HFFc6 (cell line): Measurements from ENCODE around the gene STYX. TPM values are rescaled to one million over a fixed set of nuclear protein-coding genes. Genes with fewer than 3 reads are reported as not detected.

Experiments used
- DNase-seq: peaks from one replicate; pipeline ENCODE4 v3.0.0-alpha.2; 2018
- H3K27ac Mint-ChIP-seq: 2 replicates; pipeline ENCODE4 v1.8.0; 2020; ENCODE audit warnings: mild to moderate bottlenecking, mixed read lengths
- H3K27me3 Mint-ChIP-seq: 2 replicates; pipeline ENCODE4 v1.8.0; 2021; ENCODE audit warnings: mild to moderate bottlenecking, moderate library complexity, mixed read lengths; ENCODE audit not compliant: insufficient read depth
- H3K36me3 Mint-ChIP-seq: 2 replicates; pipeline ENCODE4 v1.8.0; 2021; ENCODE audit warnings: low read depth, mixed read lengths
- H3K4me1 Mint-ChIP-seq: 2 replicates; pipeline ENCODE4 v1.8.0; 2020; ENCODE audit warnings: low read depth, mixed read lengths
- H3K4me3 Mint-ChIP-seq: 2 replicates; pipeline ENCODE4 v1.8.0; 2020; ENCODE audit warnings: mild to moderate bottlenecking, moderate library complexity, mixed read lengths
- H3K9me3 Mint-ChIP-seq: 2 replicates; pipeline ENCODE4 v1.8.0; 2020; ENCODE audit warnings: mild to moderate bottlenecking, mixed read lengths
- CTCF ChIP-seq: fragments of 200-600 bp; sonication (generic); IDR thresholded peaks from 2 replicates; pipeline ENCODE4 v1.5.0; 2021; ENCODE audit warnings: antibody characterized with exemption, mild to moderate bottlenecking
- total RNA-seq, 6 experiments: library from RNA; stranded (reverse); fragmentation: NEBNext Ultra II Directional; extraction: Animal tissue kit (Norgen Biotek cat#: 25700); gene quantifications; 2 replicates in 1 of 6; 3 replicates in 5 of 6; pipeline ENCODE4 v1.2.3, GENCODE V29; 2021

Gene STYX
- total RNA-seq, 6 experiments from 2014 or later = 19.3 to 24.7 (median 22.8) TPM

DNA sequence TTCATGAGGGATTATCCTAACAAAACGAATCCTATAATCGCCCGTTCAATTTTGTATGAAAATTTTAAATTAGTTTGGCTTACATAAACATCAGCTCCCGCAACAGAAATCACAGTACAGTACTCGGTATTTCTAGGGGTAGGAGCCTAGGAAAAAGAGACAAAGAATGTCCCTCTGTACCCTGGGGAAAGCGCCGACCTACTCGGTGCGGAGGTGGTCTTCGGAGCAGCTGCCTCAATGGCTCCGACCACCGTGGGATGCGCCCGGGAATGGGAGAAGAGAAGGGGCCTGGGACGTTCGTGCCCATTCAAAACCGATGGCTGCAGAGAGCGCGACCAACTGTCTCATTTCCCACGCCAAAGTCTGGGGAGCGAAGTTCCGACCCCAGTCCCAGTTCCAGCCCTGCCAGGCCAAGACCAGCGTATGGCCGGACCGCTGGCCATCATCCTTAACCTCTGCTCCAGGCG is 60.8 kb downstream of the STYX start:
- peak overlapping the region; percentile 93 for H3K4me3 Mint-ChIP-seq
- H3K36me3 Mint-ChIP-seq = peaks cover 21% of the 10 kb centered on the region
- peaks cover 53% of the 10 kb centered on the region for H3K4me1 Mint-ChIP-seq
- H3K9me3 Mint-ChIP-seq = peaks cover 13% of the 10 kb centered on the region
- peak; percentile 49 for DNase-seq
- peaks cover 1% of the 10 kb centered on the region for H3K27me3 Mint-ChIP-seq
- TF ChIP-seq CTCF = no peak
- peak overlapping the region; percentile 99 for H3K27ac Mint-ChIP-seq

DNA sequence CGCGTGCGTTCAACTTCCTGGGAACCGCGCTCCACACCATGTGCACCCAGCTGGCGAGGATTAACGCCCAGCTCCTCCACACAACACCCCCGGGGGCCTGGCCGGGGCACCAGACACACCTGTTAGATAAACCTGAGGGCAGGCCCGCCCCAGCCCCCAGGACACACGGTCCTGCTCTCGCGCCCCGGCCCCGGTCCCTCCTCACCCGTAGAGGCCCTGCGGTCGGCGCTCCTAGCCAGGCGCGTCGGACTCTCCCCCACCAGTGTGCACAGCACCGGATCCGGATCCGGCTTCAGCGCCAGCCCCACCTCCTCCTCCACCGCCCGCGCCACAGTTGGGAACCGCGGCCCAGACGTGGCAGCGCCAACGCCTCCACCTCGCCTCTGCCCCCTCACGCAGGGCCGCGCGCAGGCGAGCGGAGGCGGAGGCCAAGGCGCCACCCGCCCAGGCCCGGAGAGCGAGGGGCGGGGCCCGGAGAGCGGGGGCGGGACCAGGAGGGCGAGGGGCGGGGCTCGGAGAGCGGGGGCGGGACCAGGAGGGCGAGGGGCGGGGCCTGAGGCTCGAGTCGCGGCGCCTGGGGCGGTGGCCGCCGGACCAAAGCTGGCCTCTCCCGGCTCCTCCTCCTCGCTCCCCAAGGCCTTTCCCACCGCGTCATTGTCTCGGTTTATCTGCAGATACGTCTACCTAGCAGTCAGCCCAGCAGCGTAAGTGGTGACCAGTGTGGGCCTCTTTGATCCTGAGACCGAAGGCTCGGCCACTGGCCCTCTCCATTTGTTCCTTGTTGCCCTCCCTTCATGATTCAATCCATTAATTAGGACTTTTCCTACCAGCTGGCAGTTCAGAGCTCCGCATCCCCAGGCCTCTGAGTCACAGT is 61.5 kb downstream of the STYX start, which contains the start of gene GNPNAT1:
GNPNAT1 (minus strand) TSS at position 385 of the 874 bp plus-strand sequence. CDS start 6,957 bp downstream, outside the sequence.
- DNase-seq = peak; percentile 87
- Mint-ChIP-seq H3K27ac (peak within 1 kb of the TSS; percentile 99), H3K36me3 (peaks cover 21% of the 10 kb centered on the region), H3K4me3 (peak within 1 kb of the TSS; percentile 93), H3K4me1 (peaks cover 53% of the 10 kb centered on the region), H3K27me3 (peaks cover 1% of the 10 kb centered on the region), H3K9me3 (peaks cover 13% of the 10 kb centered on the region)
- TF ChIP-seq CTCF = no peak

DNA sequence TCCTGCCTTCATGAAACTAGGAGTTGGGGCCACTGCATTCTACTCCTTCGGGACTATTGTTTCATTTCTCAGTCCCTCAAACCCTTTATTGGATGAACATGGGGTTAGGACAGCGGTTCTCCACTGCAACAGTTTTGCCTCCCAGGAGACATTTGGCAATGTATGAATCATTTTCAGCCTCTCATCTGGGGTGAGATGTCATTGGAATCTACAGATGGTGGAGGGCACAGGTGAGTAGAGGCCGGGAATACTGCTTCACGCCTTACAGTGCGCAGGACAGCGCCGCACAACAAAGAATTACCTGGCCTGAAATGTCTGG is 62.1 kb downstream of the STYX start:
- DNase-seq = no peak
- peak overlapping the region; percentile 99 for H3K27ac Mint-ChIP-seq
- peaks cover 1% of the 10 kb centered on the region for H3K27me3 Mint-ChIP-seq
- peak overlapping the region; percentile 93 for H3K4me3 Mint-ChIP-seq
- peaks cover 13% of the 10 kb centered on the region for H3K9me3 Mint-ChIP-seq
- peaks cover 52% of the 10 kb centered on the region for H3K4me1 Mint-ChIP-seq
- peaks cover 21% of the 10 kb centered on the region for H3K36me3 Mint-ChIP-seq
- TF ChIP-seq CTCF = no peak

DNA sequence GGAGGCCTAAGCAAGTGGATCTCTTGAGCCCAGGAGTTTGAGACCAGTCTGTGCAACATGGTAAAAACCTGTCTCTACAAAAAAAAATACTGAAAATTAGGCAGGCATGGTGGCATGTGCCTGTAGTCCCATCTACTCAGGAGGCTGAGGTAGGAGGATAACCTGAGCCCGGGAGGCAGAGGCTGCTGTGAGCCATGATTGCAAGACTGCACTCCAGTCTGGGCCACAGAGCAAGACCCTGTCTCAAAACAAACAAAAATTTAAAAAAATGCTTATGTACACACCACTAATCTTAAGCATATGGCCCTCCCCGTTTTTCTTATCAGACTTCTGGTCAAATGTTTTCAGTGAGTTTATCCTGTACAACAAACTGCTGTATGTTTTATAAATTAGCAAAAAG is 63.1 kb downstream of the STYX start:
- no peak for TF ChIP-seq CTCF
- Mint-ChIP-seq H3K36me3 (peaks cover 21% of the 10 kb centered on the region), H3K27ac (peak overlapping the region; percentile 46; the same call in 1 of the 2 replicates), H3K9me3 (peaks cover 13% of the 10 kb centered on the region), H3K27me3 (peaks cover 1% of the 10 kb centered on the region), H3K4me1 (peaks cover 47% of the 10 kb centered on the region), H3K4me3 (peak overlapping the region; percentile 6; the same call in 1 of the 2 replicates)
- DNase-seq = no peak

GRCh38 chr14:52797653-52798052 is 67.7 kb downstream of the STYX start:
- Mint-ChIP-seq H3K4me3 (no peak overlapping the region), H3K9me3 (no peaks in the 10 kb centered on the region), H3K27ac (no peak overlapping the region), H3K36me3 (no peaks in the 10 kb centered on the region), H3K4me1 (peaks cover 38% of the 10 kb centered on the region), H3K27me3 (peaks cover 2% of the 10 kb centered on the region; the same call in 1 of the 2 replicates)
- no peak for DNase-seq
- no peak for TF ChIP-seq CTCF
